Stomach (tissue), 9 donors: ENCODE measurements around the gene EMP3. TPM values are rescaled to one million over a fixed set of nuclear protein-coding genes. Genes with fewer than 3 reads are reported as not detected.
"Not testable (repeated sequence)": the region's sequence is repeated elsewhere in the genome, so short reads cannot be mapped to it uniquely, and the experiment has no call there.

ENCODE experiments used
- DNase-seq, 2 donors: peaks; one replicate each; pipeline versions ENCODE4 v3.0.0 to v3.0.0-alpha.2; 2013 to 2019
- H3K27ac ChIP-seq, 5 donors: fragments of 200-600 bp in 4 of 5; sonication (generic) in 4 of 5; one replicate each; pipeline ENCODE4 v1.5.1; 2013 to 2019; ENCODE audit warnings: mild to moderate bottlenecking in 1 of 5, moderate library complexity in 1 of 5
- H3K27me3 ChIP-seq, 3 donors: fragments of 200-600 bp; sonication (generic); one replicate each; pipeline ENCODE4 v1.5.1; 2017 to 2019; ENCODE audit warnings: mixed run types in 1 of 3
- H3K36me3 ChIP-seq, 4 donors: fragments of 200-600 bp; sonication (generic); 1 replicate in 3 of 4; 2 replicates in 1 of 4; pipeline ENCODE4 v1.5.1; 2016 to 2019
- H3K4me1 ChIP-seq, 4 donors: fragments of 200-600 bp; sonication (generic); one replicate each; pipeline ENCODE4 v1.5.1; 2016 to 2019
- H3K4me3 ChIP-seq, 4 donors: fragments of 200-600 bp; sonication (generic) in 3 of 4; one replicate each; pipeline ENCODE4 v1.5.1; 2016 to 2019; ENCODE audit warnings: mild to moderate bottlenecking in 1 of 4
- H3K9me3 ChIP-seq, 4 donors: fragments of 200-600 bp; sonication (generic); one replicate each; pipeline ENCODE4 v1.5.1; 2016 to 2019
- CTCF ChIP-seq, 7 experiments: fragments of 450-650 bp in 4 of 7; fragments of 200-600 bp in 3 of 7; sonication (generic) in 3 of 7; IDR thresholded peaks; one replicate each; pipeline ENCODE4 v1.5.1; 2016 to 2019; ENCODE audit warnings: antibody characterized with exemption in 7 of 7, control low read depth in 2 of 7, mild to moderate bottlenecking in 1 of 7
- EP300 ChIP-seq: sonication (generic); formaldehyde crosslinking; IDR thresholded peaks from one replicate; pipeline ENCODE4 v1.6.1; 2017; ENCODE audit warnings: antibody characterized with exemption
- POLR2A ChIP-seq, 4 donors: fragments of 450-650 bp; IDR thresholded peaks; one replicate each; pipeline ENCODE4 v1.6.1; 2016; ENCODE audit warnings: antibody characterized with exemption in 4 of 4, control low read depth in 2 of 4, mild to moderate bottlenecking in 1 of 4, moderate library complexity in 1 of 4
- POLR2AphosphoS5 ChIP-seq, 3 donors: sonication (generic); formaldehyde crosslinking; IDR thresholded peaks; one replicate each; pipeline ENCODE4 v1.6.1; 2016; ENCODE audit warnings: antibody characterized with exemption in 3 of 3
- WGBS, 5 donors: extraction: QIAGEN DNeasy Blood & Tissue Kit in 3 of 5; methylation state at CpG; one replicate each; pipeline versions ENCODE4 v1.1.5 to v1.1.7; 2013 to 2018; 5-methylcytosine and 5-hydroxymethylcytosine counted together
- intact Hi-C: fragments of 100-400 bp; cut with DNase I; formaldehyde crosslinking; loops from one replicate; pipeline ENCODE4 v1.15.1; 2023; ENCODE audit warnings: low total_unique reads
- polyA plus RNA-seq, 3 donors: library from polyadenylated mRNA; stranded (reverse); fragments of 200-250 nt; gene quantifications; one replicate each; pipeline ENCODE4 v1.2.3, GENCODE V29; 2013
- total RNA-seq, 5 donors: library from RNA; depleted of rRNA; stranded (reverse); fragments of >200 nt; gene quantifications; one replicate each; pipeline versions ENCODE4 v1.1.0 to v1.2.3, GENCODE V29; 2014 to 2016
- donor health status: healthy with polysubstance abuse.
- donor health status: Bipolar disorder and iron deficiency.
- donor health status: healthy.

The EMP3 gene
- total and polyA plus RNA-seq, 8 donors, result 6.4 to 61.4 (median 44.4) TPM

DNA sequence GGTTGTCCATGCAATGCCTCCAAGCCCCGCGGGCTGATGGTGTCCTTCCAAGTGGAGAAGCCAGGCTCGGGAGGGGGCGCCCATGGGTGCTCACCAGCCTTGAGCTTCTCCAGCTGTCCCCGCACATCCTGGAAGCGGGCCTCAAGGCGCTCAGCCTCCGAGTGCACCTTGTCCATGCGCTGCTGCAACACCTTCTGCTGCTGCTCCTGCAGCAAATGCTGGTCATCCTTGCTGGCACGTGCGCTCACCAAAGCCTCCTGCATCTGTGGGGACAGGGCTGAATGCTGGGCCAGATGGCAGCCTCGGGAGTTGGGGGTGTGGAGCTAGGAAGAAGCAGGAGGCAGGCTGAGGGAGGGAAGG, 22.8 kb upstream of the EMP3 start:
- Histone ChIP-seq H3K4me3 (no peak overlapping the region), H3K9me3 (no peaks in the 10 kb centered on the region), H3K27ac (no peak overlapping the region), H3K36me3 (no peaks in the 10 kb centered on the region), H3K27me3 (peaks cover 0 to under 1% (median 0%) of the 10 kb centered on the region in 3 donors), H3K4me1 (no peaks in the 10 kb centered on the region)
- no peak for DNase-seq
- TF ChIP-seq POLR2A (IDR thresholded peaks at IDR 0.05) (no peak), EP300 (no peak), CTCF (IDR thresholded peaks at IDR 0.05) (no peak), POLR2AphosphoS5 (IDR thresholded peaks at IDR 0.05) (no peak)
- 88 to 93% (median 91%) methylated on average over 10 to 12 of the region's 12 CpGs for WGBS, 5 donors
- intact Hi-C loops, result no loop called here

- Histone ChIP-seq H3K27me3 (no peaks in the 10 kb centered on the region), H3K4me3 (no peak overlapping the region), H3K36me3 (no peaks in the 10 kb centered on the region), H3K27ac (no peak overlapping the region), H3K9me3 (no peaks in the 10 kb centered on the region), H3K4me1 (no peaks in the 10 kb centered on the region)
- TF ChIP-seq EP300, result no peak
- TF ChIP-seq CTCF (IDR thresholded peaks at IDR 0.05), result no peak
- TF ChIP-seq POLR2A (IDR thresholded peaks at IDR 0.05), result no peak
- no peak for TF ChIP-seq POLR2AphosphoS5 (IDR thresholded peaks at IDR 0.05)
- DNase-seq, result no peak
- 82 to 94% (median 92%) methylated on average over 9 to 13 of the region's 13 CpGs for WGBS, 5 donors
- intact Hi-C loops, result no loop called here
Measured at GRCh38 chr19:48303367-48303766, 22.0 kb upstream of the EMP3 start.

DNA sequence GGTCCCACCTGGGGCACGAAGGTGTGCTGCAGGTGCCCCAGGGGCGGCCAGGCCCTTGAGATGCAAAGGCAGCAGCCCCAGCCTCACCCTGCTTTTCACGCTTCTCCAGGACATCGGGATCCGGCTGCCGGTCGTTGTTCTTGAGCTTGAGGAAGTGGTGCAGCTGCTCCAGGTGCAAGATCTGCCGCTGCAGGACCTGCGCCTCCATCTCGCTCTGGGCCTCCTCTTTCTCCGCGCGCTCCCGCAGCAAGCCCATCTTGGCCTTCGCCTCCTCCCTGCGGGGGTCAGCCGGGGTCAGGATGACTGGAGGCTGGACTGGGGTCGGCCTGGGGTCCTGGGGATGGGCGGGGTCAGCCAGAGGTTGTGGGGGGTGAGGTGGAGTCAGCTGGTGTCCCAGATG, 21.5 kb upstream of the EMP3 start:
- no peak for TF ChIP-seq EP300
- intact Hi-C loops, result no loop called here
- Histone ChIP-seq H3K9me3 (no peaks in the 10 kb centered on the region), H3K4me1 (peaks cover 0 to 3% (median 0%) of the 10 kb centered on the region in 4 donors), H3K4me3 (no peak overlapping the region), H3K36me3 (no peaks in the 10 kb centered on the region), H3K27ac (no peak overlapping the region), H3K27me3 (no peaks in the 10 kb centered on the region)
- no peak for DNase-seq
- 83 to 87% (median 84%) methylated on average over 18 to 19 of the region's 19 CpGs for WGBS, 5 donors

- H3K36me3 ChIP-seq, result no peaks in the 10 kb centered on the region
- no peak for TF ChIP-seq POLR2AphosphoS5 (IDR thresholded peaks at IDR 0.05)
- no peak for TF ChIP-seq POLR2A (IDR thresholded peaks at IDR 0.05)
- TF ChIP-seq EP300, result no peak
- no peak for TF ChIP-seq CTCF (IDR thresholded peaks at IDR 0.05)
- 52 to 64% (median 57%) methylated on average over 11 to 22 of the region's 22 CpGs for WGBS, 5 donors
- intact Hi-C loops, result no loop called here
- peak in 1 of 2 donors; percentile 59 for DNase-seq
- no peaks in the 10 kb centered on the region for H3K27me3 ChIP-seq
- H3K4me1 ChIP-seq, result peaks cover 0 to 7% (median 0%) of the 10 kb centered on the region in 4 donors
- no peaks in the 10 kb centered on the region for H3K9me3 ChIP-seq
- H3K4me3 ChIP-seq, result no peak overlapping the region
- H3K27ac ChIP-seq, result peak overlapping the region in 1 of 5 donors; percentile 32
Measured at GRCh38 chr19:48308631-48309586, 16.4 kb upstream of the EMP3 start.

- H3K4me1 ChIP-seq, H3K27me3 ChIP-seq, intact Hi-C loops, DNase-seq, H3K36me3 ChIP-seq, H3K4me3 ChIP-seq, H3K9me3 ChIP-seq: not testable (repeated sequence)
- peak overlapping the region in 2 of 5 donors; percentile 32 to 34 for H3K27ac ChIP-seq
- WGBS, 5 donors, result 52 to 80% (median 68%) methylated on average over 5 of the region's 5 CpGs
Measured at GRCh38 chr19:48309731-48310130, 15.6 kb upstream of the EMP3 start.
